Measurements from ENCODE around the gene TKTL1. TPM values are rescaled to one million over a fixed set of nuclear protein-coding genes. Genes with fewer than 3 reads are reported as not detected.
"Not testable (repeated sequence)": the region's sequence is repeated elsewhere in the genome, so short reads cannot be mapped to it uniquely, and the experiment has no call there.

The TKTL1 gene
- polyA plus RNA-seq, 1 donor (not counting 4 experiments of a cell fraction or from before 2014, with no cell fraction given): not detected

GRCh38 chrX:154258711-154259110, 36.9 kb upstream of the TKTL1 start:
- H4K20me1 ChIP-seq (ENCODE audit: control insufficient read depth, extremely low read depth, insufficient read depth, low read length); H2AFZ ChIP-seq (ENCODE audit: control insufficient read depth, low read length); H3K27ac ChIP-seq (ENCODE audit: control insufficient read depth, insufficient read depth, low read length); H3K9me1 ChIP-seq (ENCODE audit: control insufficient read depth, extremely low read depth, insufficient read depth, low read length); H3K4me3 ChIP-seq (ENCODE audit: control insufficient read depth in 2 of 3, extremely low read depth in 1 of 3, insufficient read depth in 2 of 3, low read depth in 1 of 3, low read length in 3 of 3); H3K4me2 ChIP-seq (ENCODE audit: control insufficient read depth, extremely low read depth, insufficient read depth, low read depth, low read length); H3K9ac ChIP-seq (ENCODE audit: control insufficient read depth, extremely low read depth, insufficient read depth, low read length); H3K9me3 ChIP-seq (ENCODE audit: control insufficient read depth, low read depth, low read length); FAIRE-seq; H3K36me3 ChIP-seq (ENCODE audit: control insufficient read depth in 2 of 2, extremely low read depth in 1 of 2, insufficient read depth in 2 of 2, low read length in 2 of 2); H3K79me2 ChIP-seq (ENCODE audit: control insufficient read depth, insufficient read depth, low read length); dilution Hi-C loops (cut with MboI; ENCODE audit: extremely low pct_ligation_motif_present, low sequenced_read_pairs); DNase-seq (ENCODE audit: low read depth, low spot score); H3K4me1 ChIP-seq (ENCODE audit: control insufficient read depth, extremely low read depth, insufficient read depth, low read length); H3K27me3 ChIP-seq (ENCODE audit: control insufficient read depth, extremely low read depth, insufficient read depth, low read length): not testable (repeated sequence)

DNA sequence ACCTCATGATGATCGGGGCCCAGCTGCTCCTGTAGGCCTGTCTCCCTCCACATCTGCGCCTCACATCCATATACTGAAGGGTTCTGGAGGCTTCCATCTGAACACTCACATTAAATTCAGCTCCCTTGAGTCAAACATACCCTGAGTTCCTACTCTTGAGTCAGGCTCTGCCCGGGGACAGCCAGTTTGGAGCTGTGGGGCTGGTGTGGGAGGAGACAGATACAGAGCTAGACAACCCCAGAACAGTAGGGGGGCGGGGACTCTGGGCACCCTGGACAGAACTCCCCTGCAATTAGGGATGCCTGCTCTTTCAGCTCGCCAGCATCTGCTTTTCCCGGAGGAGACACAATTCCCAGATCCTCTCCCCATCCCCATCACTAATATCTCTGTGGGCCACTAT, 32.5 kb upstream of the TKTL1 start:
- H3K9ac ChIP-seq (ENCODE audit: control insufficient read depth, extremely low read depth, insufficient read depth, low read length); H4K20me1 ChIP-seq (ENCODE audit: control insufficient read depth, extremely low read depth, insufficient read depth, low read length); H3K27ac ChIP-seq (ENCODE audit: control insufficient read depth, insufficient read depth, low read length); H3K79me2 ChIP-seq (ENCODE audit: control insufficient read depth, insufficient read depth, low read length); H2AFZ ChIP-seq (ENCODE audit: control insufficient read depth, low read length); H3K27me3 ChIP-seq (ENCODE audit: control insufficient read depth, extremely low read depth, insufficient read depth, low read length); H3K36me3 ChIP-seq (ENCODE audit: control insufficient read depth in 2 of 2, extremely low read depth in 1 of 2, insufficient read depth in 2 of 2, low read length in 2 of 2); dilution Hi-C loops (cut with MboI; ENCODE audit: extremely low pct_ligation_motif_present, low sequenced_read_pairs); H3K4me3 ChIP-seq (ENCODE audit: control insufficient read depth in 2 of 3, extremely low read depth in 1 of 3, insufficient read depth in 2 of 3, low read depth in 1 of 3, low read length in 3 of 3); H3K4me2 ChIP-seq (ENCODE audit: control insufficient read depth, extremely low read depth, insufficient read depth, low read depth, low read length); DNase-seq (ENCODE audit: low read depth, low spot score); H3K4me1 ChIP-seq (ENCODE audit: control insufficient read depth, extremely low read depth, insufficient read depth, low read length); H3K9me3 ChIP-seq (ENCODE audit: control insufficient read depth, low read depth, low read length); H3K9me1 ChIP-seq (ENCODE audit: control insufficient read depth, extremely low read depth, insufficient read depth, low read length); FAIRE-seq: not testable (repeated sequence)

DNA sequence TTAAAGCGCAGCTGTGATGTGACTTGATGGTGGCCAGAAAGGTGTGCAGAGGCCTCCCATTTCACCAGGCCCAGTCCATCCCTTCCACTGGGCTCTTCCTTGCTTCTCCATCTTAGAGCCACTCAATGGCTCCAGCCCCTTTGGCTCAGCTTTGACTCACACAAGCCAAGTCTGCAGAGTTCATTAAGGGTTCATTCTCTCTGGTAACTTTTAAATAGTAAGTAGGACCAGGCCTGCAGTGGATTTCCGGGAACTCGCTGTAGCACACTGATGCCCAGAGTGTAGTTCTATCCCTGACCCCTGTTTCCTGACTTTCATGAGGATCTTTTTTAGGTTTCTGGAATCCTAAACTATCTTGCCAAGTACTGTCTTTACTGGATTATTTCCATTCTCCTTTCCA, 26.4 kb upstream of the TKTL1 start:
- dilution Hi-C loops (cut with MboI; ENCODE audit: extremely low pct_ligation_motif_present, low sequenced_read_pairs); H3K79me2 ChIP-seq (ENCODE audit: control insufficient read depth, insufficient read depth, low read length); H3K4me3 ChIP-seq (ENCODE audit: control insufficient read depth in 2 of 3, extremely low read depth in 1 of 3, insufficient read depth in 2 of 3, low read depth in 1 of 3, low read length in 3 of 3); H3K27ac ChIP-seq (ENCODE audit: control insufficient read depth, insufficient read depth, low read length); H3K4me1 ChIP-seq (ENCODE audit: control insufficient read depth, extremely low read depth, insufficient read depth, low read length); H3K9ac ChIP-seq (ENCODE audit: control insufficient read depth, extremely low read depth, insufficient read depth, low read length); H2AFZ ChIP-seq (ENCODE audit: control insufficient read depth, low read length); DNase-seq (ENCODE audit: low read depth, low spot score); H3K27me3 ChIP-seq (ENCODE audit: control insufficient read depth, extremely low read depth, insufficient read depth, low read length); H3K9me1 ChIP-seq (ENCODE audit: control insufficient read depth, extremely low read depth, insufficient read depth, low read length); H3K9me3 ChIP-seq (ENCODE audit: control insufficient read depth, low read depth, low read length); H3K4me2 ChIP-seq (ENCODE audit: control insufficient read depth, extremely low read depth, insufficient read depth, low read depth, low read length); H3K36me3 ChIP-seq (ENCODE audit: control insufficient read depth in 2 of 2, extremely low read depth in 1 of 2, insufficient read depth in 2 of 2, low read length in 2 of 2); FAIRE-seq; H4K20me1 ChIP-seq (ENCODE audit: control insufficient read depth, extremely low read depth, insufficient read depth, low read length): not testable (repeated sequence)

GRCh38 chrX:154284489-154285338, 10.9 kb upstream of the TKTL1 start:
- H3K27me3 ChIP-seq (ENCODE audit: control insufficient read depth, extremely low read depth, insufficient read depth, low read length); DNase-seq (ENCODE audit: low read depth, low spot score); dilution Hi-C loops (cut with MboI; ENCODE audit: extremely low pct_ligation_motif_present, low sequenced_read_pairs); H3K4me3 ChIP-seq (ENCODE audit: control insufficient read depth in 2 of 3, extremely low read depth in 1 of 3, insufficient read depth in 2 of 3, low read depth in 1 of 3, low read length in 3 of 3); H3K36me3 ChIP-seq (ENCODE audit: control insufficient read depth in 2 of 2, extremely low read depth in 1 of 2, insufficient read depth in 2 of 2, low read length in 2 of 2); H3K9me3 ChIP-seq (ENCODE audit: control insufficient read depth, low read depth, low read length); H3K27ac ChIP-seq (ENCODE audit: control insufficient read depth, insufficient read depth, low read length); H3K9ac ChIP-seq (ENCODE audit: control insufficient read depth, extremely low read depth, insufficient read depth, low read length); H3K4me2 ChIP-seq (ENCODE audit: control insufficient read depth, extremely low read depth, insufficient read depth, low read depth, low read length); H2AFZ ChIP-seq (ENCODE audit: control insufficient read depth, low read length); H3K79me2 ChIP-seq (ENCODE audit: control insufficient read depth, insufficient read depth, low read length); H4K20me1 ChIP-seq (ENCODE audit: control insufficient read depth, extremely low read depth, insufficient read depth, low read length); FAIRE-seq; H3K9me1 ChIP-seq (ENCODE audit: control insufficient read depth, extremely low read depth, insufficient read depth, low read length); H3K4me1 ChIP-seq (ENCODE audit: control insufficient read depth, extremely low read depth, insufficient read depth, low read length): not testable (repeated sequence)

- H3K27me3 ChIP-seq (ENCODE audit: control insufficient read depth, extremely low read depth, insufficient read depth, low read length); H4K20me1 ChIP-seq (ENCODE audit: control insufficient read depth, extremely low read depth, insufficient read depth, low read length); H2AFZ ChIP-seq (ENCODE audit: control insufficient read depth, low read length); FAIRE-seq; dilution Hi-C loops (cut with MboI; ENCODE audit: extremely low pct_ligation_motif_present, low sequenced_read_pairs); H3K27ac ChIP-seq (ENCODE audit: control insufficient read depth, insufficient read depth, low read length); H3K9me3 ChIP-seq (ENCODE audit: control insufficient read depth, low read depth, low read length); H3K4me1 ChIP-seq (ENCODE audit: control insufficient read depth, extremely low read depth, insufficient read depth, low read length); H3K79me2 ChIP-seq (ENCODE audit: control insufficient read depth, insufficient read depth, low read length); H3K36me3 ChIP-seq (ENCODE audit: control insufficient read depth in 2 of 2, extremely low read depth in 1 of 2, insufficient read depth in 2 of 2, low read length in 2 of 2); H3K9ac ChIP-seq (ENCODE audit: control insufficient read depth, extremely low read depth, insufficient read depth, low read length); H3K4me2 ChIP-seq (ENCODE audit: control insufficient read depth, extremely low read depth, insufficient read depth, low read depth, low read length); H3K9me1 ChIP-seq (ENCODE audit: control insufficient read depth, extremely low read depth, insufficient read depth, low read length); H3K4me3 ChIP-seq (ENCODE audit: control insufficient read depth in 2 of 3, extremely low read depth in 1 of 3, insufficient read depth in 2 of 3, low read depth in 1 of 3, low read length in 3 of 3); DNase-seq (ENCODE audit: low read depth, low spot score): not testable (repeated sequence)
These were observed 9.2 kb upstream of the TKTL1 start for GRCh38 chrX:154286406-154286805.
